HG02938 (cell line): ENCODE data around the gene XIAP.
"Not testable (repeated sequence)": the region's sequence is repeated elsewhere in the genome, so short reads cannot be mapped to it uniquely, and the experiment has no call there.

Source experiments
- ATAC-seq: cut with Tn5 transposase; IDR thresholded peaks from one replicate; pipeline ENCODE4 v1.9.1; 2021; ENCODE audit warnings: mild to moderate bottlenecking, moderate library complexity; ENCODE audit not compliant: unreplicated experiment

Gene XIAP

GRCh38 chrX:123873956-123874355 lies 14.1 kb downstream of the XIAP start:
- ATAC-seq = no peak

DNA sequence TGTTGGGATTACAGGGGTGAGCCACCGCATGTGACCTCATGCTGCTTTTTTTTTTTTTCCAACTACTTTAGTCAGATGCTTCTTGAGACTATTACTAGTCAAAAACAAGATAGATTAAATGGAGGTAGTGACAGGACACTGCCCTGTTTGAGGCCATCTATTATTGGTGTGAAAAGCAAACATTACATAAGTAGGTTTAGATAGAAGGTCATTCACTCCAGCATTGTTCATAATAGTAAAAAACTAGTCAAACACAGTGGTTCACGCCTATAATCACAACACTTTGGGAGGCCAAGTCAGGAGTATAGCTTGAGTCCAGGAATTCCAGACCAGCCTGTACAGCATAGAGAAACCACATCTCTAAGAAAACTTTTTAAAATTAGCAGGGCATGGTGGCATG lies 16.3 kb downstream of the XIAP start:
- no peak for ATAC-seq

- no peak for ATAC-seq
Observed at GRCh38 chrX:123876844-123877243, 17.0 kb downstream of the XIAP start.

DNA sequence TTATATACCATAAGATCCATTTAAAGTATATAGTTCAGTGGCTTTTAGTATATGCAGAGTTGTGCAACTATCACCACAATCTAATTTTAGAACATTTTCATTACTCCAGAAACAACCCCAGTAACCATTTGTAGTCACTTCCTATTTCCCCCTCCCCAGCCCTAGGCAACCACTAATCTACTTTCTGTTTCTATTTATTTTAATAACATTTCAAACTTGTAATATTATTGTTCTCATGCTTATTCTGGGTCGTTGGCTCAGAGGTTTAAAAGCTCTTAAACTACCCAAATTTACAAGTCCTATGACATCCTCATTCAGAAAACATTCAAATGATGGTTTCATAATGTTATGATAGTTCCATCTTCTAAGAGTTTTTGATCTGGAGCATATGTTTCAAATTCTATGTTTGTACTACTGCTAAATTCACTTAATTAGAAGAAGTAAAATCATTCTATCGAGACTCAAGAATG lies 18.4 kb downstream of the XIAP start:
- ATAC-seq = peak; percentile 79

DNA sequence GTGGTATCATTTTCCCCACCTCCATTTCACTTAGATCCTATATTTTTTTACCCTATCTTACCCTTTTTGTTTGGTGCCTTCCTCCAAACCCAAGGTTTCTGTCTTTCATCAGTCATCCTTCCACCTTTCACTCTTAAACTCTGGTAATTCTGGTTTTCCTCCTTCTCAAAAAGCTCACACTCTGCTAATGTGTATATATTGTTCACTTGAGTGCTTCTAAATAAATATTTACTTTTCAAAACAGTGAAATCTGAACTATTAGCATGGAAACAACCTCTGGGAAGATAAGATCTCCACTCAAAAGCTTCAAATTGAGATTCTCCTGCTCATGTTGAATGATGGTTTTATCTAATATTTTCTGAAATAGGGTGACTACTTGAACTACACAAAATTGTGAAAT lies 21.5 kb downstream of the XIAP start:
- no peak for ATAC-seq

- ATAC-seq = no peak
Observed at GRCh38 chrX:123882391-123882790, 22.5 kb downstream of the XIAP start.

DNA sequence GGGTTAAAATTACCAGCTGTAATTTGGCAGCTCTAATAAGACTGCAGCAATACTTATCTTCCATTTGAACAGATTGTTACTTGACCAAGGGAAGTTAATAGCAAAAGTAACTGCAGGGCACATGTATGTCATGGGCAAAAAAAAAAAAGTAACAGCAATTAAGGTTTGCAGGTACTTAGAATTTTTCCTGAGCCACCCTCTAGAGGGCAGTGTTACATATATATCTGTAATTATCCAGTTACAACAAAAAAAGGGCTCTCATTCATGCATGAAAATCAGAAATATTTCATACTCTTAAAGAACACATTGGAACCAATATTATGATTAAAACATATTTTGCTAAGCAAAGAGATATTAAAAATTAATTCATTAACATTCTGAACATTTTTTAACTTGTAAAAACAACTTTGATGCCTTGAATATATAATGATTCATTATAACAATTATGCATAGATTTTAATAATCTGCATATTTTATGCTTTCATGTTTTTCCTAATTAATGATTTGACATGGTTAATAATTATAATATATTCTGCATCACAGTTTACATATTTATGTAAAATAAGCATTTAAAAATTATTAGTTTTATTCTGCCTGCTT lies 25.1 kb downstream of the XIAP start:
- no peak for ATAC-seq

GRCh38 chrX:123899701-123900100 lies 39.8 kb downstream of the XIAP start:
- ATAC-seq = no peak

DNA sequence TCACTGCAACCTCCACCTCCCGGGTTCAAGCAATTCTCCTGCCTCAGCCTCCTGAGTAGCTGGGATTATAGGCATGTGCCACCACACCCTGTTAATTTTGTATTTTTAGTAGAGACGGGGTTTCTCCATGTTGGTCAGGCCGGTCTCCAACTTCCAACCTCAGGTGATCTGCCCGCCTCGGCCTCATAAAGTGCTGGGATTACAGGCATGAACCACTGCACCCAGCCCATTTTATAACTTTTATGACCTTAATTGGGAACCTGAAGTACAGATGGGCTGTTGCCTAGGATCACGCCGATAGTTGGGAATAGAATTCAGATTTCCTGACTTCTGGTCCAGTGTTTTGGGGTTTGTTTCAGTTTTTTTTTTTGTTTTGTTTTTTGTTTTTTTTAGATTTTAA lies 43.4 kb downstream of the XIAP start:
- not testable (repeated sequence) for ATAC-seq

DNA sequence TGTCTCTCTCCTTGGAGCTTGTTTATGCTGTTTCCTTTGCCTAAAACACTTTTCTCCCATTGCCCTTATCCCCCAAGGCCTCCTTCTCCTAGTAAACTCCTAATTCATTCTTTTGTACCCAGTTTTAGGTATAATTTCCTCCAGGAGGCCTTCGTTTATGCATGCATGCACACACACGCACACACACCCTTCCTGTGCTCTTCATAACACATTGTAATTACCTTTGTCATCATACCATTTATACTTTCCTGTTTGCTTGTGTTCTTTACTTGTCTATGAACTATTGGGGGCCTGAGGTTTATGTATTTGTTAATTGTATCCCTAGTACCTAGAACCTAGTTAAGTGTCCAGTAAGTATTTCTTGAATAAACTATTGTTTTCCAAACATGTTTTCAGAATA lies 45.5 kb downstream of the XIAP start:
- no peak for ATAC-seq

DNA sequence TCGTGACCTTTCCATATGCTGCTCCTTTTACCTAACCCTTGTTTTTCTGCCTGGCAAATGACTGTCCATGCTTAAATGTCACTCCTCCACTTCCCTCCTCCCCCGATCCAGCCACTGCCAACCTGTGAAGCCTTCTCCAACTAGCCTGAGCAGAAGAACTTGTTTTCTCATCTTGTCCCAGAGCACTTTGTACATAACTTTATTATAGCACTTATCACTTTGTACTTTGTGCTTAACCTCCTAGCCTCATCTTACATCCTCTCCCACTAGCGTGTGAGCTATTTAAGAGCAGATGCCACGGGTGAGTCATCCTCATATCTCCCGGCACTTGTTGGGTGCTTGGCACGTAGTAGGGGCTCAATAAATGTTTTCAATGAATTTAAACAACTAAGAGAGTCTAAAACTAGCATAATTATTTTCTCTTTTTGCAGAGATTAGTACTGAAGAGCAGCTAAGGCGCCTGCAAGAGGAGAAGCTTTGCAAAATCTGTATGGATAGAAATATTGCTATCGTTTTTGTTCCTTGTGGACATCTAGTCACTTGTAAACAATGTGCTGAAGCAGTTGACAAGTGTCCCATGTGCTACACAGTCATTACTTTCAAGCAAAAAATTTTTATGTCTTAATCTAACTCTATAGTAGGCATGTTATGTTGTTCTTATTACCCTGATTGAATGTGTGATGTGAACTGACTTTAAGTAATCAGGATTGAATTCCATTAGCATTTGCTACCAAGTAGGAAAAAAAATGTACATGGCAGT lies 46.9 kb downstream of the XIAP start:
- ATAC-seq = no peak

- no peak for ATAC-seq
Observed at GRCh38 chrX:123909523-123909922, 49.7 kb downstream of the XIAP start.

GRCh38 chrX:123917069-123917468 lies 57.2 kb downstream of the XIAP start:
- no peak for ATAC-seq

DNA sequence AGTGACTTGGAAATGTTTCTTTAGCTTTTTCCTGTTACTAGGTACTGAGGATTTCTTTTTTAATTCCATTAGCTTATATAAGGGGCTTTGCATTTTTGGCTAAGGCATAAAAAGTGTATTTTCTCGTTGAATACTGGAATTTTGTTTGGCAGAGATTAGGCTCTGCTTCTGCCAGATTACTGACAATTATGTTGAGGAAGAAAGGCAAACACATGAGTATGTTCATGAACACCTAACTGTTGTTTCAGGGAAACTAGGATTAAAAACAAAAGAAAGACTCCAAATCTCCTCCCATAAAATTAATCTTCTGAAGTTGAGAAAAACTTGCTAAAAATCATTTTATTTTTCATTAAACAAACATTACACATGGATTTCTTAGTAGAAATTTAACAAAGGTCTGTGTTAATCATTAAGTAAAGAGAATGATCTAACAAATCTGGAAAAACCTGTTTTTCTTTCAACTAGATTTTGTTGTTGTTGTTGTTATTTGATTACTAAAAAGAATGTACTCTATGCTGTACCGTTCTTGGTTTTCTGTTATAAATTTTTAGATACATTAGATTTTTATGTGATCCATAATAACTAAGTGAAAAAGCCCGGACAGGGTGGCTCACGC lies 58.4 kb downstream of the XIAP start:
- no peak for ATAC-seq

DNA sequence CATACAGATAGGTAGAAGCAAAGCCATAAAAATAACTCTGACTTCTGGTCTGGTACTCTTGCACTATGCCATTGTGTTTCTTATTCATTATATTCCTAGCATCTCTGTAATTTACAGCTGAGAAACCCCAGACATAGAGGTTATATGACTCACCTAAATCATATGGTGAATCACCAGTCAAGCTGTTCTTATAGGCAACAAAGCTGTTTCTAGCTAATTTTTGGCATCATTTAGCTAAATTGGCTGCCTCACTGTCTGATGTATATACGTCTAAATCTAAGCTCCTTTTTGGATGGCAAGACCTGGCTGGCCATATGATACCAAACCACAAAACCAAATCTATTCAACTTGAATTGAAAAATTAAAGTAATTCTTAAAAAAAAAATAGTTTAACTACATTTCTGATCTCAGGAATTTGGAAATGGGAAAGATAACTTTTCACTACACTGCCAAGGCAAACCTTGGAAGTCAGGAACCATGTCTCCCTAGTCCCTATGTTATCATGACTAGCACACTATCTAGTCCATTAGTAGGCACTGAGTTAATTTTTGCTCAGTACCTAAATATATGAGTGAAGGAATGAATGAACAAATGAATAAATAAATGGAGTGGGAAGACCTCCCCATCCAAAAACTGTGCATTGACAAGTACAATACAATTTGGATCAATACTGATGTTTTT lies 60.4 kb downstream of the XIAP start:
- ATAC-seq = no peak

GRCh38 chrX:123923211-123923610 lies 63.4 kb downstream of the XIAP start:
- ATAC-seq = no peak

- ATAC-seq = no peak
Observed at GRCh38 chrX:123924186-123924585, 64.3 kb downstream of the XIAP start.

GRCh38 chrX:123927845-123928244 lies 68.0 kb downstream of the XIAP start:
- no peak for ATAC-seq

GRCh38 chrX:123932055-123932454 lies 72.2 kb downstream of the XIAP start:
- ATAC-seq = not testable (repeated sequence)

- no peak for ATAC-seq
Observed at GRCh38 chrX:123943074-123943473, 83.2 kb downstream of the XIAP start.

DNA sequence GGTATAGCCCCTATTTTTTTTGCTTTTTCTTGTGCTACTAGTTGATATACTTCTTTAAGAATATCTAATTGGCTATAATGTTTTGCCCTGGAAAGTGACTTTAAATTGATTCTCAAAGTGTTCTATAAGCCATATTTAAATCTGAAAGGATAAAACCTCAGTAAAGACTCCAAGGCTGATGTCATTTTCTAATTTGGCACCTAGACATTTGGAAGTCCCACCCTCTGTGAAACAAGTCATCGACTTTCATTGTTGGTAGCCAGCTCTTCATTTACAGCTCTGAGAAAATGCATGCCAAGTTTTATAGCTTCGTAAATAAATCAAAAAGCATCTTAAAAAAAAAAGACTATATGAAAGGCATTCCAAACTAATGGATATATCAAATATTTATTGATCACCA lies 83.6 kb downstream of the XIAP start:
- ATAC-seq = no peak

DNA sequence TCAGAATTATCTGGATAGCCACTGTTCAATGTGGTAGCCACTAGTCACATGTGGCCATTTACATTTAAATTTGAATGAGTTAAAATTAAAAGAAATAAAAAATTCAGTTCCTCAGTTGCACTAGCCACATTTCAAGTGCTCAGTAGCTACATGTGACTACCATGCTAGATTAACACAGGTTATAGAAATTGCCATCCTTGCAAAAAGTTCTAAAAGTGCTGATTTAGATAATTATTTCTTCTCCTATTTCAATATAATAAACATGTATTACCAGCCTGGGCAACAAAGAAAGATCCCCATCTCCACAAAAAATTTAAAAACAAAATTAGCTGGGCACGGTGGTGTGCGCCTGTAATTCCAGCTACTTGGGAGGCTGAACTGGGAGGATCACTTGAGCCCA lies 90.0 kb downstream of the XIAP start:
- no peak for ATAC-seq
